CD4-positive, alpha-beta T cell (primary cell): Measurements from ENCODE around the gene PTCD3. TPM values are rescaled to one million over a fixed set of nuclear protein-coding genes. Genes with fewer than 3 reads are reported as not detected.

Experiments
- ATAC-seq: fragments of 200-7000 bp; cut with Tn5 transposase; one replicate; pipeline ENCODE4 v1.10.0; 2022; ENCODE audit warnings: mild to moderate bottlenecking; ENCODE audit not compliant: poor library complexity
- CTCF ChIA-PET: fragments of 350-600 bp; sonication (Branson Sonifier 250); formaldehyde crosslinking; loops from one replicate; lab custom pipeline; 2021; ENCODE audit warnings: antibody characterized with exemption, inconsistent platforms; lab: Charles Lee
- POLR2A ChIA-PET: fragments of 350-600 bp; sonication (Branson Sonifier 250); formaldehyde crosslinking; loops from one replicate; lab custom pipeline; 2021; ENCODE audit warnings: antibody characterized with exemption, inconsistent platforms; lab: Charles Lee
- DNase-seq, 14 experiments: peaks; one replicate each; pipeline ENCODE4 v3.0.0-alpha.2; 2013 to 2020; ENCODE audit warnings: mixed read lengths in 2 of 14
- H3K27ac ChIP-seq, 2 donors: one replicate each; pipeline versions ENCODE4 v1.5.1 to v1.7.0; 2013; ENCODE audit warnings: low read length in 2 of 2, low read depth in 1 of 2, mild to moderate bottlenecking in 1 of 2
- H3K27me3 ChIP-seq, 2 experiments: 1 replicate in 1 of 2; 2 replicates in 1 of 2; pipeline versions ENCODE4 v1.6.1 to v1.7.0; 2013; ENCODE audit warnings: low read length in 2 of 2, control low read depth in 1 of 2, mild to moderate bottlenecking in 1 of 2, moderate library complexity in 1 of 2; ENCODE audit not compliant: insufficient read depth in 2 of 2, control insufficient read depth in 1 of 2
- H3K36me3 ChIP-seq: one replicate; pipeline ENCODE4 v1.6.1; 2013; ENCODE audit warnings: low read length, control low read depth; ENCODE audit not compliant: insufficient read depth
- H3K4me1 ChIP-seq: one replicate; pipeline ENCODE4 v1.6.1; 2013; ENCODE audit warnings: low read length, control low read depth; ENCODE audit not compliant: insufficient read depth
- H3K4me3 ChIP-seq: one replicate; pipeline ENCODE4 v1.5.1; 2013; ENCODE audit warnings: mild to moderate bottlenecking, low read length, moderate library complexity
- H3K9me3 ChIP-seq, 2 experiments: 1 replicate in 1 of 2; 2 replicates in 1 of 2; pipeline versions ENCODE4 v1.6.1 to v1.7.0; 2013; ENCODE audit warnings: low read length in 2 of 2, mild to moderate bottlenecking in 2 of 2, control low read depth in 1 of 2, moderate library complexity in 1 of 2; ENCODE audit not compliant: control insufficient read depth in 1 of 2, insufficient read depth in 1 of 2
- H3K27ac Mint-ChIP-seq: one replicate; pipeline ENCODE4 v1.8.0; 2020; ENCODE audit warnings: mixed read lengths
- H3K27me3 Mint-ChIP-seq: one replicate; pipeline ENCODE4 v1.8.0; 2021; ENCODE audit warnings: mixed read lengths
- H3K36me3 Mint-ChIP-seq: one replicate; pipeline ENCODE4 v1.8.0; 2021; ENCODE audit warnings: low read depth, mixed read lengths
- H3K4me1 Mint-ChIP-seq: one replicate; pipeline ENCODE4 v1.8.0; 2021; ENCODE audit warnings: low read depth, mixed read lengths
- H3K4me3 Mint-ChIP-seq: one replicate; pipeline ENCODE4 v1.8.0; 2020; ENCODE audit warnings: mild to moderate bottlenecking, mixed read lengths
- H3K9me3 Mint-ChIP-seq: one replicate; pipeline ENCODE4 v1.8.0; 2020; ENCODE audit warnings: mixed read lengths
- CTCF ChIP-seq: fragments of 200-600 bp; IDR thresholded peaks from one replicate; pipeline ENCODE4 v1.8.0; 2022; ENCODE audit warnings: antibody characterized with exemption, mild to moderate bottlenecking
- intact Hi-C, 2 experiments: fragments of 100-400 bp; cut with DNase I in 1 of 2; cut with micrococcal nuclease in 1 of 2; formaldehyde crosslinking; loops; one replicate each; pipeline versions ENCODE4 v1.15.1 to v1.9.0; 2023 to 2025; cut with DNase I, micrococcal nuclease
- total RNA-seq, 174 experiments: library from RNA in 2 of 174; stranded (reverse) in 2 of 174; gene quantifications; one replicate each; pipeline ENCODE4 v1.2.3 and lab custom pipeline; 2021 to 2026

PTCD3 gene
- total RNA-seq, 2 experiments from 2014 or later: 154 to 161 TPM

DNA sequence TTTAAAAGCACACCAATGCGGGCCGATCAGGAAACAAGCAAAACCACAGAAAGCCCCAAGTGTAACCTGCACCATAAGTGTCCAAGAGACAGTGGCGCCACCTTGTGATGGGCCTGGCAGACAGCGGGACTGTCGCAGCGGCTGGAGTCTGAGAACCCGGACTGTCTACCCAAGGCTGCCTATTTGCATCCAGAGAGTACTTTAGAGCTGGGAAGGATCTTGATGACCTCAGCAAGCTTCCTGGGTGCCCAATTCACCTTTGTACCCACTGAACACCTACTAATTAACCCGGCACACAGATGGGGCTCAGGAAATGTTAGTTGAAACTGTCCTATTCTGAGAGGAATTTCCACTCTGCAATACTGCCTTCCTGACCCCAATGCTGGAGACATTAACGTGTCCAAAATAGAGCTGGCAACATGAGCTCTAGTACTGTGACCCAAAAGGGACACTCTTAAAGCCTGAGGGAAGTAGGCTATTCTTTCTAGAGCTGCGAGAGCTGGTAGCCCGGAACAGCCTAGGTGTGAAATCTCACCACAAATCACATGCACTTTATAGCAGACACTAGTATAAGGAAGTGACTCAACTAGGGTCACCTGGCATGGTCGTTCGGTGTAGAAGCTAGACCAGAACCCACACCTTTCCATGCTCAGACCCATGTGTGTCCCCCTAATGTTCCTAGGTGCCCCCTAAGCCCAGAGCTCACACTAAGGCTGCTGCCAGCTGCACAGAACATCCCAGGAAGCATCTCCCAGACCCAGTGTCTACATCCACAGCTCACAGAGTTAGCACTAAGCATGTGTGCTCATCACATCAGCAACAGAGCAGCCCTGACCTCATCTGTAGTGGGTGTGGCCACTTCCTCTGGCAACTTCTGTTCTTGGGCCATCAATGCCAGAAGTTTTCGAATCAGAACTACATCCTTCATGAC lies 25.8 kb upstream of the PTCD3 start:
- ATAC-seq: peak; percentile 81
- POLR2A ChIA-PET: interaction anchor here (0.6 to 4.6 kb wide), 5 partner anchors 44 to 970 kb away, joined by 3 to 27 read pairs (median 5); partner anchors contain the start of gene ST3GAL5

GRCh38 chr2:86081724-86082123 lies 24.3 kb upstream of the PTCD3 start:
- peaks cover 26% of the 10 kb centered on the region for H3K4me1 Mint-ChIP-seq
- ChIA-PET POLR2A (no interaction called here), CTCF (interaction anchor here (0.5 to 1.2 kb wide), 3 partner anchors 251 to 299 kb away, joined by 3 to 5 read pairs (median 3); no protein-coding TSS in a partner anchor)
- intact Hi-C loops: loop anchor here (2.0 to 5.0 kb wide), 2 partner anchors 44 to 353 kb away; no protein-coding TSS in a partner anchor
- H3K36me3 Mint-ChIP-seq: peaks cover 70% of the 10 kb centered on the region
- H3K27ac Mint-ChIP-seq: no peak overlapping the region
- ATAC-seq (no peak), DNase-seq (no peak)
- Histone ChIP-seq H3K4me3 (no peak overlapping the region), H3K27me3 (no peaks in the 10 kb centered on the region), H3K36me3 (peaks cover 39% of the 10 kb centered on the region), H3K27ac (no peak overlapping the region), H3K9me3 (no peaks in the 10 kb centered on the region), H3K4me1 (peaks cover 26% of the 10 kb centered on the region)
- no peaks in the 10 kb centered on the region for H3K27me3 Mint-ChIP-seq
- no peak overlapping the region for H3K4me3 Mint-ChIP-seq
- TF ChIP-seq CTCF: no peak
- H3K9me3 Mint-ChIP-seq: no peaks in the 10 kb centered on the region

More for the DNA sequence above, 25.8 kb upstream of the PTCD3 start:
- TF ChIP-seq CTCF: peak; percentile 78
- Mint-ChIP-seq H3K4me3 (peak overlapping the region; percentile 31), H3K36me3 (peaks cover 67% of the 10 kb centered on the region), H3K27ac (peak overlapping the region; percentile 87), H3K4me1 (peaks cover 26% of the 10 kb centered on the region), H3K27me3 (no peaks in the 10 kb centered on the region), H3K9me3 (no peaks in the 10 kb centered on the region)
- DNase-seq: peak; percentile 73 to 90 (median 82)
- H3K36me3 ChIP-seq: peaks cover 40% of the 10 kb centered on the region
- no peaks in the 10 kb centered on the region for H3K27me3 ChIP-seq
- no peak overlapping the region for H3K4me3 ChIP-seq
- no peaks in the 10 kb centered on the region for H3K9me3 ChIP-seq
- CTCF ChIA-PET: interaction anchor here (0.5 to 4.7 kb wide), 21 partner anchors 8 to 443 kb away, joined by 3 to 94 read pairs (median 4); partner anchors contain the start of genes POLR1A, PTCD3 and ST3GAL5
- peaks cover 26% of the 10 kb centered on the region for H3K4me1 ChIP-seq
- intact Hi-C loops: loop anchor here (1.0 to 5.0 kb wide), 8 partner anchors 43 to 351 kb away; partner anchors contain the start of gene ATOH8 (in 1 of the 2)
- H3K27ac ChIP-seq: peak overlapping the region; percentile 16 to 56

DNA sequence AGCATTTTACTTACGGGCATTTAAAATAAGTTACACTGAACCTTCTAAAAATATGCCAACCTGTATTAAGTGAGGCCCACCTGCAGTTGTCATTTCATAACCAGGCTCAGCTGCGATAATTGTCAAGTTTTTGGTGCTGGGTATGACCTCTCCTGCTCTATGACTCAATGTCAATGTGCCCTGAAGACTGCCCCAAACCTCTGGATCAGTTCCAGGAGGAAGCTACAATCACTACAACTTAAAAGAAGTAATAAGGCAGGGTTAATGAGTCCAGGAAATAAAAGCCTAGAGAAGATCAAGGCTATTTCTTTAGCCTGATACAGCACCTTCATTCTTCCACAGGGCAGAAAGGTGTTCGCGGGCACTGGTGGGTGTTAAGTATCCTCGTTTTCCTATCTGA lies 23.3 kb upstream of the PTCD3 start:
- Mint-ChIP-seq H3K27ac (no peak overlapping the region), H3K27me3 (no peaks in the 10 kb centered on the region), H3K4me1 (peaks cover 26% of the 10 kb centered on the region), H3K36me3 (peaks cover 66% of the 10 kb centered on the region), H3K9me3 (no peaks in the 10 kb centered on the region), H3K4me3 (no peak overlapping the region)
- H3K4me1 ChIP-seq: peaks cover 22% of the 10 kb centered on the region
- ATAC-seq (no peak), DNase-seq (no peak)
- ChIA-PET CTCF (interaction anchor here (1.0 to 1.2 kb wide), 2 partner anchors 252 to 255 kb away, joined by 3 to 5 read pairs; no protein-coding TSS in a partner anchor), POLR2A (no interaction called here)
- TF ChIP-seq CTCF: no peak
- no peak overlapping the region for H3K27ac ChIP-seq
- no peaks in the 10 kb centered on the region for H3K9me3 ChIP-seq
- no peak overlapping the region for H3K4me3 ChIP-seq
- no peaks in the 10 kb centered on the region for H3K27me3 ChIP-seq
- H3K36me3 ChIP-seq: peaks cover 37% of the 10 kb centered on the region
- intact Hi-C loops: loop anchor here in 1 of 2 experiments (5.0 kb wide), 1 partner anchor 45 kb away; no protein-coding TSS in a partner anchor
